NAMALWA (cell line): ENCODE measurements around the gene C1orf50.
A peak's percentile ranks its signal among the peaks of the same experiment; 100 is the strongest.
"Not testable (repeated sequence)": the region's sequence is repeated elsewhere in the genome, so short reads cannot be mapped to it uniquely, and the experiment has no call there.

Experiments used
- DNase-seq: peaks from one replicate; pipeline ENCODE4 v3.0.0-alpha.2; 2015; ENCODE audit warnings: low spot score

The C1orf50 gene

DNA sequence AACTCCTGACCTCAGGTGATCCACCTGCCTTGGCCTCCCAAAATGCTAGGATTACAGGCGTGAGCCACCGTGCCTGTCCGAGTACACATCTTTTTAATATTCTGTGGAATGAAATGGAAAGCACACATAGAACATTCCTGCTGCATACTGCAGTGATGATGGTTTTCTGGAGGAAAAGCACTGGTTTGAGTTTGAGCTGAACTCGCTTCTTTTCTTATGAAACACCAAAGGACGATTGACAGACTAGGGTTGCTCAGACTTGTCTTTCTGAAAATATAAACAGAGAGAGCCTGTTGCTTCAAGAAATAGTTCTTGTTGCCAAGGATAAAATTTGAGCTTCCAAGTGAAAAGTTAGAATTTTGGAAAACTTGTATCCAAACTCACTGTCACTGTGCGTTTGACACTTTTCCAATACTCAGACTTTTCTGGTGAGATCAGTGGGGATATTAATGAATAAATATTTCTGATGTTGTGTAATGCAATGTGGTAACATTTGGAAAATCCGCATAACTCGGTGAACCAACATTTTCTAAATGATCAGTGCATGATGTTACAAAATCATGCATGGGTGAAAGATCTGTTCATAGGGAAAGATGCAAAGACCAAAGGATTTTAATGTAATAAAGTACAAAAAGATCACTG, 34.9 kb downstream of the C1orf50 start:
- no peak for DNase-seq

- DNase-seq: no peak
Observed at GRCh38 chr1:42806171-42806570, 39.1 kb downstream of the C1orf50 start.

GRCh38 chr1:42806593-42806992, 39.5 kb downstream of the C1orf50 start:
- no peak for DNase-seq

- DNase-seq: peak; percentile 18
Observed at GRCh38 chr1:42807056-42807668, 40.1 kb downstream of the C1orf50 start.

- DNase-seq: not testable (repeated sequence)
Observed at GRCh38 chr1:42814815-42815214, 47.8 kb downstream of the C1orf50 start.

DNA sequence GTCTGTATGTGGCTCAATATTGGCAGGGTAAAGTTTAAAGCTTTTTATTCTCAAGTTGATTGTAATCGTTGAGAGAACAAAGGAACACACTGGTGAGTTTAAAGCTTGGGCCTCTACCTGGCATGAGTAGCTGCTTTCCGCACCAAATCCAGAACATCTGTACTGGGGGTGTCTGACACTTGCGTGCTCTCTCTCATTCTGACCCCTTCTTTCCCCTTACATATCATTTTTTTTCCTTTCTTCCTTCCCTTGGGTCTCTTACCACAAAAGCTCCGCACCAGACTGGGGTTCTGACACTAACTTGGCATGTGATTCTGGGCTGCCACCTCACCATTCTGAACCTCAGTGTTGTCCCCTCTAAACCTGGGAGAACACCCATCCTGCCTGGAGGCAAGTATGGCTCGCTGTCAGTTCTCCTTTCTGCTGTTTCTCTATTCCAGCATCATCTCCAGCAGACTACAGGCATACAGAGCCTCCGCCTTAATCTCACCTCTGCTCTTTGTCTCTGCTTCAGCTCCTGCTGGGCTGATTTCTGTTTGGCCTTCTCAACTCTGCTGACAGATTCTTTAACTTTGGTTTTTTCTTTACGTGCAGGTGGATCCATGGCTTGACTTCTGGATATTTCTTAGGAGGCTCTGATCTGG, 49.0 kb downstream of the C1orf50 start:
- no peak for DNase-seq

DNA sequence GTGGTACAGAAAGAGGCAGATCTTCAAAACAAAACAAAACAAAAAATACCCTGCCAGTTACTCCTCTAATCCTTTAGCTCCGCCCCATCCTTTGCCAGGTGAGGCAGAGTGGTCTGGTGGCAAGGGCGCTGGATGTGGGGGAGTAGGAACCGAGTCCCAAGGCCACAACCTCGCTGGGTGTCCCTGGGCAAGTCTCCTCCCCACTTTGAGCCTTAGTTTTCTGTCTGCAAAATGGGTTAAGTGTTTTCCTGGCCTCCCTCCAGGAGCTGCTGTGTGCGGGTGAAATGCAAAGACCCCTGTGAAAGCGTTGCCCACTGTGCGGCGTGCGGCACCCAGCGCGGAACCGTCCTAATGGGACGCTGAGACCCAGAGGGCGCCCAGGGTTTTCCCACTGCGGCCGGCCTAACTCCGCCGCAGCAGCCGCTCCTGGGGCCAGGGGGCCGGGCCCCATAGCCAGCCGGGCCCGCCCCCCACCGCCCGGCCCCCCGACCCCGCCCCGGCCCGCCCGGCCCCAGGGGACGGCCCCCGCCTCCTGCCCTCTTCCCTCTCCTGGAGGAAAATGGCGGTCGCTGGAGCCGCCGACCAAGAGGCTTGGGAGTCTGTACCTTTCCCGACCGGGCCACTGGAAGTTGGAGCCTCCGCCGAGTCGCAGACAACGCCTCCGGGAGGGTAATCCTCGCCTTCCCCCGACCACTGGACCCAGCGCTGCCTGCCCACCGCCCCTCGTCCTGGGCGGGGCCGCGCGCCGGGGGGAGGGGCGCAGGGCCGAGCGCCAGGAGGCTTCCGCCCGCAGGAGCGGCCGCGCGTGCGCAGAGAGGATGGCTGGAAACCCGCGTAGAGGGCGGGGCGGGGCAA, 49.8 kb downstream of the C1orf50 start, which contains the start of the genes ERMAP and SVBP:
TSS of gene ERMAP (plus strand) at position 538 of the 855 bp plus-strand sequence. CDS start 13,327 bp downstream, outside the sequence.
TSS of gene SVBP (minus strand) at position 813 of the 855 bp plus-strand sequence. CDS start 853 bp downstream, outside the sequence.
- DNase-seq: peak; percentile 93

- no peak for DNase-seq
Observed at GRCh38 chr1:42817440-42817767, 50.4 kb downstream of the C1orf50 start.

- DNase-seq: peak; percentile 11
Observed at GRCh38 chr1:42817976-42818375, 50.9 kb downstream of the C1orf50 start.

- DNase-seq: no peak
Observed at GRCh38 chr1:42820813-42821212, 53.8 kb downstream of the C1orf50 start.

- DNase-seq: no peak
Observed at GRCh38 chr1:42821690-42822089, 54.6 kb downstream of the C1orf50 start.

DNA sequence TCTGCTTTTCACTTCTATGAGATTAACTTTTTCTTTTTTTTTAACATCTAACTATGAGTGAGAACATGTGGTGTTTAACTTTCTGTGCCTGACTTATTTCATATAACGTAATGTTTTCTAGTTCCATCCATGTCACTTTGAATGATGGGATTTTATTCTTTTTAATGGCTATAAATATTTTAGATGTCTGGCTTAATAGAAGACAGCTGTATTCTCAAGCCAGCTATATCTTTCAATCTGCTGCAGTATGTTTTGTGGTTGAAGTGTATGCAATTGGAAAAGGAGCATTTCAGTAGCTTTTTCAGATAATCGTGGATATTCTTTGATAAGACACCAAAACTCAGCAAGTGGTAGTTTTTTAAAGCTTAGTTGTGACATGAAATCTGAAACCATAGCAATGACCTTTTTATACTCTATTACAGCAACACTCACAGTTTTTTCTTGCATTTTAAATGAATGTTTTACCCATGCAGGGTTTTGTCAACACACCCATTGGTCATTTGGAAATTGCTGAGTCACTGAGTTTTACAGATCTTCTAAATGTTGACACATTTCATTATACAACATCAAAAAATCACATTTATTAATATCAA, 55.8 kb downstream of the C1orf50 start:
- DNase-seq: no peak

- DNase-seq: no peak
Observed at GRCh38 chr1:42824481-42825035, 57.5 kb downstream of the C1orf50 start.

DNA sequence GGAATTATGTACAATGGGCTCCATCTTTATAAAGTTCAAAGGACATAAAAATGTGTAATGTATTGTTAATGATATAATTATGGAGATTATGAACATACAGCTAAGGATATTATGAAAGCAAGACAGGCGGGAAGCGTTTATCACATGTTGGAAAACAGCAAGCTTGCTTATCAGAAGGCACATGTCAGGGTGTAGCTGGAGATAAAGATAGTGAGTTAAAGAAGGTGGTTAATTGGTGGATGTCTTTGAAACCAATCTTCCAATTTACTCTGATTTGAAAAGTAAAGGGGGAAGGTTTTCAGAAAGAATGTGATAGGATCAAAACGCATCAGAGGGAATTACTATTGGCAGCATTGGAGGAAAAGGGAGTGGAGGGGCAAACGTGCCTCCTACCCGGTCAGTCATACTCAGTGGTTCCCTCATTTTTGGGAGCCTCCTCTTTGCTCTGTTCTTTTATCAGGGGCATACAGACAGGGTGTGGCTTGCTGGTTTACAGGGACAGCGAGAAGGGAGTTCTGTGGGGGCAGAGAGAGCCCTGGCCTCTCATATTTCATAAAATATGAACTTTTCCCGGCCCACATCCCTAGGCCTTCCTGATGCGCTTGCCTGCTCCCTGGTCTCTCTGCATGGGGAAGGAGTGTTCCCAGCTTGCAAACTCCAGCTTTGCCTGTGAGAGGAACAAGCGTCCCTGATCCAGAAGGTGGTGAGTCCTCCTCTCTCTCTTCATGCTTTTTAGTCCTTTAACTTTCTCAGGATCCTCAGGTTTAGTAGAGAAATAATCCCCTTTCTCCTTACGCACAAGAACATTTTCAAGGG, 58.2 kb downstream of the C1orf50 start:
- DNase-seq: no peak
